ENCODE results near the gene RNF213.

The RNF213 gene

GRCh38 chr17:80219013-80219762, 41.5 kb upstream of the RNF213 start:
- Histone ChIP-seq H3F3A (ENCODE audit: insufficient read depth) (no peaks in the 10 kb centered on the region), H3K9me2 (replicated peaks; ENCODE audit: insufficient read depth, low read length) (no peaks in the 10 kb centered on the region), H3K4me3 (ENCODE audit: insufficient read depth, low read length, poor library complexity, severe bottlenecking) (no peak overlapping the region), H3K27ac (ENCODE audit: low read depth, low read length) (no peak overlapping the region), H4K20me1 (ENCODE audit: low read depth, low read length) (no peaks in the 10 kb centered on the region), H3K9me3 (ENCODE audit: insufficient read depth, low read length) (no peaks in the 10 kb centered on the region), H2AFZ (ENCODE audit: low read depth, low read length, severe bottlenecking) (no peak overlapping the region), H3K27me3 (ENCODE audit: low read length) (no peaks in the 10 kb centered on the region), H3K9ac (ENCODE audit: low read length) (peak overlapping the region; percentile 27; the same call in 1 of the 2 replicates), H3K4me2 (ENCODE audit: low read depth, low read length, poor library complexity, severe bottlenecking) (peak overlapping the region; percentile 44), H3K79me2 (ENCODE audit: insufficient read depth, low read length) (no peaks in the 10 kb centered on the region), H3K36me3 (ENCODE audit: low read length) (no peaks in the 10 kb centered on the region)
- no peak for TF ChIP-seq CTCF (IDR thresholded peaks at IDR 0.05; ENCODE audit: insufficient read depth, low read length, poor library complexity, severe bottlenecking)
- TF ChIP-seq EZH2phosphoT487 (conservative IDR thresholded peaks at IDR 0.05; ENCODE audit: low read length): no peak

- no peaks in the 10 kb centered on the region for H3K36me3 ChIP-seq (ENCODE audit: low read length)
Observed at GRCh38 chr17:80219763-80220053, 40.9 kb upstream of the RNF213 start.

GRCh38 chr17:80220054-80220735, 40.5 kb upstream of the RNF213 start, which contains the start of the genes SGSH and SLC26A11:
TSS of gene SGSH (minus strand) at chr17:80220333. CDS start at chr17:80220313, 20 bp downstream.
TSS of gene SLC26A11 (plus strand) at chr17:80220427. CDS start at chr17:80221561, 1,134 bp downstream.
- TF ChIP-seq EZH2phosphoT487 (conservative IDR thresholded peaks at IDR 0.05; ENCODE audit: low read length): no peak
- TF ChIP-seq CTCF (IDR thresholded peaks at IDR 0.05; ENCODE audit: insufficient read depth, low read length, poor library complexity, severe bottlenecking): no peak
- Histone ChIP-seq H4K20me1 (ENCODE audit: low read depth, low read length) (no peaks in the 10 kb centered on the region), H3F3A (ENCODE audit: insufficient read depth) (no peaks in the 10 kb centered on the region), H3K9me3 (ENCODE audit: insufficient read depth, low read length) (no peaks in the 10 kb centered on the region), H3K27me3 (ENCODE audit: low read length) (no peaks in the 10 kb centered on the region), H3K4me3 (ENCODE audit: insufficient read depth, low read length, poor library complexity, severe bottlenecking) (no peak within 1 kb of the TSS), H3K79me2 (ENCODE audit: insufficient read depth, low read length) (no peaks in the 10 kb centered on the region), H3K9ac (ENCODE audit: low read length) (peak within 1 kb of the TSS; percentile 27; the same call in 1 of the 2 replicates), H2AFZ (ENCODE audit: low read depth, low read length, severe bottlenecking) (no peak within 1 kb of the TSS), H3K4me2 (ENCODE audit: low read depth, low read length, poor library complexity, severe bottlenecking) (peak within 1 kb of the TSS; percentile 44), H3K9me2 (replicated peaks; ENCODE audit: insufficient read depth, low read length) (no peaks in the 10 kb centered on the region), H3K27ac (ENCODE audit: low read depth, low read length) (no peak within 1 kb of the TSS), H3K36me3 (ENCODE audit: low read length) (no peaks in the 10 kb centered on the region)

More at GRCh38 chr17:80219763-80220053, 40.9 kb upstream of the RNF213 start:
- TF ChIP-seq EZH2phosphoT487 (conservative IDR thresholded peaks at IDR 0.05; ENCODE audit: low read length) (no peak), CTCF (IDR thresholded peaks at IDR 0.05; ENCODE audit: insufficient read depth, low read length, poor library complexity, severe bottlenecking) (no peak)
- no peaks in the 10 kb centered on the region for H3K9me2 ChIP-seq (replicated peaks; ENCODE audit: insufficient read depth, low read length)
- H3K79me2 ChIP-seq (ENCODE audit: insufficient read depth, low read length): no peaks in the 10 kb centered on the region
- peak overlapping the region; percentile 27; the same call in 1 of the 2 replicates for H3K9ac ChIP-seq (ENCODE audit: low read length)
- no peaks in the 10 kb centered on the region for H3K9me3 ChIP-seq (ENCODE audit: insufficient read depth, low read length)
- H3F3A ChIP-seq (ENCODE audit: insufficient read depth): no peaks in the 10 kb centered on the region
- no peaks in the 10 kb centered on the region for H3K27me3 ChIP-seq (ENCODE audit: low read length)
- H3K4me3 ChIP-seq (ENCODE audit: insufficient read depth, low read length, poor library complexity, severe bottlenecking): no peak overlapping the region
- no peak overlapping the region for H2AFZ ChIP-seq (ENCODE audit: low read depth, low read length, severe bottlenecking)
- peak overlapping the region; percentile 44 for H3K4me2 ChIP-seq (ENCODE audit: low read depth, low read length, poor library complexity, severe bottlenecking)
- no peaks in the 10 kb centered on the region for H4K20me1 ChIP-seq (ENCODE audit: low read depth, low read length)
- H3K27ac ChIP-seq (ENCODE audit: low read depth, low read length): no peak overlapping the region

All from SU-DHL-6 (cell line).